Nephron progenitor cell (in vitro differentiated cells): ENCODE measurements around the gene PCYT2.

Experiments
- DNase-seq: peaks from one replicate; pipeline ENCODE4 v3.0.0; 2021
- H3K27ac Mint-ChIP-seq: 2 replicates; pipeline ENCODE4 v1.8.0; 2021; ENCODE audit warnings: mild to moderate bottlenecking, moderate library complexity, mixed read lengths
- H3K27me3 Mint-ChIP-seq: 2 replicates; pipeline ENCODE4 v1.8.0; 2021; ENCODE audit warnings: mild to moderate bottlenecking, low read depth, mixed read lengths; ENCODE audit not compliant: poor library complexity
- H3K36me3 Mint-ChIP-seq: 2 replicates; pipeline ENCODE4 v1.8.0; 2021; ENCODE audit warnings: low read depth, mixed read lengths
- H3K4me1 Mint-ChIP-seq: 2 replicates; pipeline ENCODE4 v1.8.0; 2021; ENCODE audit warnings: mixed read lengths
- H3K4me3 Mint-ChIP-seq: 2 replicates; pipeline ENCODE4 v1.8.0; 2021; ENCODE audit warnings: mild to moderate bottlenecking, moderate library complexity, mixed read lengths
- H3K9me3 Mint-ChIP-seq: 2 replicates; pipeline ENCODE4 v1.8.0; 2021; ENCODE audit warnings: mild to moderate bottlenecking, moderate library complexity, mixed read lengths
- CTCF ChIP-seq: fragments of 200-600 bp; sonication (generic); IDR thresholded peaks from 2 replicates; pipeline ENCODE4 v1.5.0; 2021; ENCODE audit warnings: antibody characterized with exemption

PCYT2 gene

DNA sequence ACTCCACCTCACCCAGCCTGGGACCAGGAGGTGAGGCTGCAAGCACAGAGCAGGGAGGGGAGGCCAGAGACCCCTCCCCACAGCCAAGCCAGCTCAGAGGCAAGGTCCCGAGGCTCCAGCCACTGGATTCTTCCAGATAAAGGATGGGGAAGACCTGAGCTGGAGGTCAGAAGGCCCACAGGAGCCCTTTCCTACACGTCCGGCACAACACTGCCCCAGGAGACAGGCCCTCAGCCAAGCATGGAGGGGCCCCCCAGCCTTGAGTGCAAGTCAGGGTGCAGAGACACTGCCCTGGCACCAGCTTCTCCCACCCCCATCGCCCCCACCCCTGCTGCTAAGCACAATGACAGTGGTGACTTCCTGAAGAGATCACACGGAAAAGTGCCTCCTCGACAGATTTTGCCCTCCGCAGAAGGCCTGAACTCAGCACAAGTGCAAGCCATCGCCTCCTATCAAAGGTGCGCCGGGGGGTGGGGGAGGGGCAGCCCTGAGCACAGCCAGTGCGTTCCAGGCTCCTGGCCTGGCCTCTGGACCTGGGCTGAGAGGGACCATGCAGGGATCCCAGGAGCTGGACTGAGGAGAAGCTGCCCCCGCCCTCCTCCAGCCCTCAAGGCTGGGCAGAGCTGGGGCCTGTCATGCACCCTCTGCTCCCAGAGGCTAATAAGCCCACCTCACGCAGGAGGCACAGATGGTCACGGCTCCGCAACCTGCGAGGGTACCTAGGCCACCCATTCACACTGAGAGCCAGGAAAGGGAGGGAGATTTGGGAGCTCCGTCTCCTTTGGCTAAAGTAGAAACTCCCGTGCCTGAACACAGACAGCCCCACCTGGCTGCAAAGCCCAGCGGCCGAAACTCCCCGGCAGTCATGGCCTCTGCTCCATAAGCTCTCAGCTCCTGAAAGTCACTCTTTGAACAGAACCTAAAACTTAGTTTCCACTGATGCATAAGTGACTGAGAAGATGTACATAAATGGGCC lies 13.6 kb upstream of the PCYT2 start:
- Mint-ChIP-seq H3K36me3 (peaks cover 6% of the 10 kb centered on the region), H3K27me3 (no peaks in the 10 kb centered on the region), H3K4me1 (peaks cover 54% of the 10 kb centered on the region), H3K4me3 (peak overlapping the region; percentile 80), H3K9me3 (no peaks in the 10 kb centered on the region), H3K27ac (peak overlapping the region; percentile 90)
- DNase-seq, result no peak
- no peak for TF ChIP-seq CTCF

- peak; percentile 72 for DNase-seq
- H3K4me1 Mint-ChIP-seq, result peaks cover 49% of the 10 kb centered on the region
- no peaks in the 10 kb centered on the region for H3K9me3 Mint-ChIP-seq
- peak overlapping the region; percentile 72 for H3K4me3 Mint-ChIP-seq
- H3K36me3 Mint-ChIP-seq, result peaks cover 6% of the 10 kb centered on the region
- peak overlapping the region; percentile 96 for H3K27ac Mint-ChIP-seq
- H3K27me3 Mint-ChIP-seq, result no peaks in the 10 kb centered on the region
- TF ChIP-seq CTCF, result no peak
Observed at GRCh38 chr17:81923302-81924260, 12.4 kb upstream of the PCYT2 start.

- no peak for TF ChIP-seq CTCF
- no peak for DNase-seq
Observed at GRCh38 chr17:81922566-81923301, 11.5 kb upstream of the PCYT2 start.

GRCh38 chr17:81921996-81922565 lies 10.9 kb upstream of the PCYT2 start:
- H3K27me3 Mint-ChIP-seq, result no peaks in the 10 kb centered on the region

More at GRCh38 chr17:81922566-81923301, 11.5 kb upstream of the PCYT2 start:
- no peaks in the 10 kb centered on the region for H3K27me3 Mint-ChIP-seq
- H3K4me1 Mint-ChIP-seq, result peaks cover 54% of the 10 kb centered on the region
- no peaks in the 10 kb centered on the region for H3K9me3 Mint-ChIP-seq
- H3K36me3 Mint-ChIP-seq, result peaks cover 6% of the 10 kb centered on the region
- no peak overlapping the region for H3K4me3 Mint-ChIP-seq
- H3K27ac Mint-ChIP-seq, result no peak overlapping the region

More at GRCh38 chr17:81921996-81922565, 10.9 kb upstream of the PCYT2 start:
- peaks cover 6% of the 10 kb centered on the region for H3K36me3 Mint-ChIP-seq
- H3K27ac Mint-ChIP-seq, result no peak overlapping the region
- DNase-seq, result no peak
- peaks cover 59% of the 10 kb centered on the region for H3K4me1 Mint-ChIP-seq
- H3K9me3 Mint-ChIP-seq, result no peaks in the 10 kb centered on the region
- no peak for TF ChIP-seq CTCF
- H3K4me3 Mint-ChIP-seq, result no peak overlapping the region
